GM12878 (cell line): Measurements from ENCODE around the gene SELENOT. TPM values are rescaled to one million over a fixed set of nuclear protein-coding genes. Genes with fewer than 3 reads are reported as not detected.

Experiments used
- ATAC-seq: fragments of 200-7000 bp; cut with Tn5 transposase; 3 replicates; pipeline ENCODE4 v1.9.1; 2020; ENCODE audit warnings: mild to moderate bottlenecking, moderate library complexity
- Bru-seq: library from RNA; stranded (reverse); fragments of 400-500 nt; gene quantifications from one replicate; lab custom pipeline; 2021; lab: Mats Ljungman, UMichigan
- BruChase-seq, 2 experiments: library from RNA; stranded (reverse); fragments of 400-500 nt; gene quantifications; one replicate each; lab custom pipeline; 2021; lab: Mats Ljungman, UMichigan
- BruUV-seq: library from RNA; stranded (reverse); fragments of 400-500 nt; replicated peaks from 2 replicates; lab custom pipeline; 2021; lab: Mats Ljungman, UMichigan
- CTCF ChIA-PET: fragments of 300-600 bp; sonication (Branson Sonifier 250); formaldehyde crosslinking; extraction: SDS; loops from one replicate; lab custom pipeline; 2021; ENCODE audit warnings: inconsistent platforms; lab: Yijun Ruan, JAX
- POLR2A ChIA-PET: fragments of 350-600 bp; formaldehyde crosslinking; extraction: SDS; loops from one replicate; lab custom pipeline; 2021; ENCODE audit warnings: inconsistent platforms; lab: Charles Lee
- RAD21 ChIA-PET: fragments of 300-600 bp; sonication (Branson Sonifier 250); formaldehyde crosslinking; loops from one replicate; lab custom pipeline; 2023; ENCODE audit warnings: antibody characterized with exemption; ENCODE audit not compliant: unreplicated experiment; lab: Charles Lee
- SMC1A ChIA-PET: fragments of 300-600 bp; sonication (Branson Sonifier 250); formaldehyde crosslinking; loops from one replicate; lab custom pipeline; 2023; ENCODE audit not compliant: unreplicated experiment, uncharacterized antibody; lab: Charles Lee
- DNase-seq: peaks from one replicate; pipeline ENCODE4 v3.0.0-alpha.2; 2011; ENCODE audit warnings: low read depth, low spot score
- FAIRE-seq: peaks from 3 replicates; lab custom pipeline; 2011; peaks lifted over from hg19 to GRCh38; lab: Jason Lieb, UNC
- H2AFZ ChIP-seq: 2 replicates; pipeline ENCODE4 v1.6.0; 2011; ENCODE audit warnings: low read depth, low read length, control low read depth; ENCODE audit not compliant: control insufficient read depth
- H3K27ac ChIP-seq: 2 replicates; pipeline ENCODE4 v1.5.1; 2011; ENCODE audit warnings: control low read depth; ENCODE audit not compliant: control insufficient read depth, insufficient read depth
- H3K27me3 ChIP-seq, 2 experiments: replicated peaks in 1 of 2; 2 replicates each; pipeline versions ENCODE4 v1.6.0 to v1.6.1; 2011; ENCODE audit warnings: low read length in 1 of 2; ENCODE audit not compliant: control insufficient read depth in 2 of 2, insufficient read depth in 2 of 2
- H3K36me3 ChIP-seq, 2 experiments: 2 replicates each; pipeline ENCODE4 v1.5.1; 2011; ENCODE audit warnings: low read length in 1 of 2; ENCODE audit not compliant: control insufficient read depth in 2 of 2, insufficient read depth in 2 of 2
- H3K4me1 ChIP-seq: 2 replicates; pipeline ENCODE4 v1.6.1; 2011; ENCODE audit warnings: mild to moderate bottlenecking, low read length, moderate library complexity, mixed read lengths; ENCODE audit not compliant: control insufficient read depth, insufficient read depth
- H3K4me2 ChIP-seq: 2 replicates; pipeline ENCODE4 v1.6.0; 2011; ENCODE audit warnings: control low read depth; ENCODE audit not compliant: control insufficient read depth, insufficient read depth
- H3K4me3 ChIP-seq: fragments of 200-600 bp; sonication (generic); 2 replicates; pipeline ENCODE4 v1.5.1; 2016
- H3K79me2 ChIP-seq: 2 replicates; pipeline ENCODE4 v1.6.0; 2011; ENCODE audit warnings: low read length; ENCODE audit not compliant: control insufficient read depth, insufficient read depth
- H3K9ac ChIP-seq: 2 replicates; pipeline ENCODE4 v1.8.0; 2011; ENCODE audit warnings: low read length, control low read depth, mixed read lengths; ENCODE audit not compliant: control insufficient read depth, insufficient read depth
- H3K9me3 ChIP-seq: replicated peaks from 3 replicates; pipeline ENCODE4 v1.5.1; 2011; ENCODE audit warnings: mild to moderate bottlenecking, low read length; ENCODE audit not compliant: control insufficient read depth, insufficient read depth
- H4K20me1 ChIP-seq: 2 replicates; pipeline ENCODE4 v1.6.0; 2011; ENCODE audit not compliant: control insufficient read depth, insufficient read depth
- CHD2 ChIP-seq: IDR thresholded peaks from 2 replicates; pipeline ENCODE4 v1.6.1; 2011; ENCODE audit warnings: low read depth, low read length, improper control_type of control experiment, borderline replicate concordance
- CTCF ChIP-seq, 3 experiments: IDR thresholded peaks in 2 of 3; conservative IDR thresholded peaks in 1 of 3; 2 replicates each; pipeline ENCODE4 v1.5.1; 2011; ENCODE audit warnings: low read depth in 3 of 3, low read length in 3 of 3, mild to moderate bottlenecking in 3 of 3, control low read depth in 2 of 3, moderate library complexity in 2 of 3, inconsistent platforms in 1 of 3, mixed read lengths in 1 of 3; ENCODE audit not compliant: control insufficient read depth in 2 of 3, insufficient read depth in 1 of 3; ENCODE audit errors: extremely low read depth in 1 of 3
- ESRRA ChIP-seq: IDR thresholded peaks from 2 replicates; pipeline ENCODE4 v1.6.1; 2012; ENCODE audit warnings: mild to moderate bottlenecking, low read length, improper control_type of control experiment
- PRDM15 ChIP-seq: fragments of 450-650 bp; formaldehyde crosslinking; IDR thresholded peaks from 2 replicates; pipeline ENCODE4 v1.4.0; 2020; ENCODE audit warnings: mild to moderate bottlenecking, moderate library complexity
- RAD21 ChIP-seq: IDR thresholded peaks from 2 replicates; pipeline ENCODE4 v1.6.1; 2011; ENCODE audit warnings: mild to moderate bottlenecking, low read depth, low read length, moderate library complexity; ENCODE audit not compliant: insufficient read depth
- ZNF274 ChIP-seq: IDR thresholded peaks from one replicate; pipeline ENCODE4 v1.8.0; 2011; ENCODE audit not compliant: insufficient read length, insufficient read depth
- WGBS: methylation state at CpG from one replicate; pipeline ENCODE4 v1.1.6; 2016; ENCODE audit warnings: low lambda C conversion rate; ENCODE audit not compliant: insufficient replicate concordance, insufficient coverage; ENCODE audit errors: missing lambda C conversion rate; 5-methylcytosine and 5-hydroxymethylcytosine counted together
- in situ Hi-C: fragments of 300-500 bp; cut with MboI; formaldehyde crosslinking; loops from 9 replicates; pipeline ENCODE4 v1.14.3; 2018; ENCODE audit warnings: mixed read lengths
- intact Hi-C: fragments of 100-400 bp; cut with micrococcal nuclease; formaldehyde crosslinking; loops from one replicate; pipeline ENCODE4 v1.14.2; 2022; ENCODE audit not compliant: unreplicated experiment
- long read RNA-seq, 2 experiments: library from polyadenylated mRNA; unstranded; transcript quantifications; one replicate each; pipeline ENCODE4 v2.0.0, GENCODE V29; 2019 to 2020
- polyA minus RNA-seq, 3 experiments: library from RNA; depleted of rRNA, polyadenylated mRNA; stranded (reverse); fragments of >200 nt; gene quantifications; 2 replicates each; pipeline ENCODE4 v1.2.3, GENCODE V29; 2011
- polyA plus RNA-seq, 11 experiments: library from polyadenylated mRNA; depleted of rRNA in 4 of 11; unstranded in 6 of 11; stranded (reverse) in 5 of 11; fragments of >200 nt; fragmentation: Nextera tagmentation in 4 of 11; fragmentation: Illumina TruSeq in 1 of 11; extraction: Ambion mirVana in 4 of 11; extraction: Trizol in 1 of 11; gene quantifications; 1 replicate in 1 of 11; 2 replicates in 10 of 11; pipeline versions ENCODE4 v1.2.1 to v1.2.3, GENCODE V29; 2011 to 2016; ENCODE audit warnings: inconsistent platforms in 2 of 11, missing spikeins in 2 of 11, low read depth in 1 of 11
- total RNA-seq, 4 experiments: library from RNA; depleted of rRNA in 3 of 4; stranded (reverse); fragments of >200 nt in 3 of 4; fragmentation: Illumina TruSeq in 1 of 4; extraction: Trizol in 1 of 4; gene quantifications; 2 replicates each; pipeline versions ENCODE4 v1.2.1 to v1.2.3, GENCODE V29; 2013 to 2021
- TF ChIP-seq, protein P1 (sequence below): fragments of 450-650 bp; IDR thresholded peaks from 2 replicates; pipeline ENCODE4 v1.6.1; 2016; ENCODE audit warnings: mild to moderate bottlenecking

Gene SELENOT
- 80.1 and 88.1 TPM in 2 replicates for total RNA-seq (2013; cell fraction: nucleolus; rRNA removed)
- 234 and 236 TPM in 2 replicates for total RNA-seq (2014; rRNA removed)
- 87.7 and 89.4 TPM in 2 replicates for total RNA-seq (2014; rRNA removed; fragmentation: Illumina TruSeq; extraction: Trizol)
- 111 and 113 TPM in 2 replicates for total RNA-seq (2021)
- polyA plus RNA-seq (2011; ENCODE audit: low read depth) = 62.6 TPM
- 722 and 768 TPM in 2 replicates for polyA plus RNA-seq (2011; rRNA removed)
- polyA plus RNA-seq (2011; cell fraction: cytosol; rRNA removed) = 492 and 659 TPM in 2 replicates
- 155 and 277 TPM in 2 replicates for polyA plus RNA-seq (2011; cell fraction: nucleus; rRNA removed)
- 82.2 and 102 TPM in 2 replicates for polyA plus RNA-seq (2012)
- polyA plus RNA-seq (2014; fragmentation: Illumina TruSeq; extraction: Trizol) = 221 and 236 TPM in 2 replicates
- 100 to 1,000 TPM; 323 to 593 TPM for polyA plus RNA-seq (2014; fragmentation: Nextera tagmentation; extraction: Ambion mirVana)
- 149 and 160 TPM in 2 replicates for polyA plus RNA-seq (2014; rRNA removed)
- polyA plus RNA-seq (2016; fragmentation: Nextera tagmentation; extraction: Ambion mirVana) = 100 to 1,000 TPM; 285 to 289 TPM
- polyA minus RNA-seq (2011; rRNA and poly(A)+ RNA removed) = 644 and 784 TPM in 2 replicates
- 90.9 and 99.9 TPM in 2 replicates for polyA minus RNA-seq (2011; cell fraction: cytosol; rRNA and poly(A)+ RNA removed)
- 73.4 and 77.1 TPM in 2 replicates for polyA minus RNA-seq (2011; cell fraction: nucleus; rRNA and poly(A)+ RNA removed)
- Bru-seq, nascent RNA = percentile 98 among the genes with signal in this experiment
- BruChase-seq, experiment 1, labeled RNA remaining after a 6-hour chase = percentile 95 among the genes with signal in this experiment
- percentile 96 among the genes with signal in this experiment for BruChase-seq, experiment 2, labeled RNA remaining after a 2-hour chase
- long read RNA-seq, experiment 1, transcript SELENOT-202 (6 exons, 3,469 nt) = major isoform, 160 of 172 reads
- long read RNA-seq, experiment 1, partial matches to known transcripts = 1 of 172 reads
- long read RNA-seq, experiment 1, other reads (novel, unspliced or antisense) = 7 of 172 reads
- long read RNA-seq, experiment 2, transcript SELENOT-202 (6 exons, 3,469 nt) = major isoform, 1,458 of 1,515 reads
- long read RNA-seq, experiment 2, transcript SELENOT-205 (6 exons, 1,078 nt) = minor isoform, 10 of 1,515 reads
- long read RNA-seq, experiment 2, transcript SELENOT-203 (7 exons, 944 nt) = minor isoform, 14 of 1,515 reads
- long read RNA-seq, experiment 2, partial matches to known transcripts = 4 of 1,515 reads
- long read RNA-seq, experiment 2, other reads (novel, unspliced or antisense) = 28 of 1,515 reads

GRCh38 chr3:150603153-150603979 is at the start of gene SELENOT:
Gene SELENOT, plus strand, starts transcription at chr3:150603321. Its CDS starts 42 bp downstream, at chr3:150603363.
- CTCF ChIA-PET = interaction anchor here (0.9 to 1.3 kb wide), 4 partner anchors 14 to 158 kb away, joined by 3 to 6 read pairs (median 4); partner anchors contain the start of genes EIF2A and SERP1
- Histone ChIP-seq H3K9me3 (no peaks in the 10 kb centered on the region), H4K20me1 (no peaks in the 10 kb centered on the region), H3K79me2 (peaks cover 95% of the 10 kb centered on the region), H3K4me3 (peak within 1 kb of the TSS; percentile 92), H3K27me3 (no peaks in the 10 kb centered on the region), H3K4me2 (peak within 1 kb of the TSS; percentile 81), H2AFZ (peak within 1 kb of the TSS; percentile 84), H3K4me1 (peaks cover 16% of the 10 kb centered on the region), H3K36me3 (peaks cover 0 to 8% of the 10 kb centered on the region in 2 experiments; a peak in 1 of 4 replicates), H3K9ac (peak within 1 kb of the TSS; percentile 92), H3K27ac (peak within 1 kb of the TSS; percentile 92)
- peak; percentile 68 for FAIRE-seq
- in situ Hi-C loops (no loop called here), intact Hi-C loops (loop anchor here (1.0 to 5.0 kb wide), 5 partner anchors 57 to 219 kb away; partner anchors contain the start of genes EIF2A, ERICH6, SERP1 and SIAH2)
- peak; percentile 70 for ATAC-seq
- POLR2A ChIA-PET = interaction anchor here (0.6 to 3.3 kb wide), 12 partner anchors 11 to 195 kb away, joined by 3 to 40 read pairs (median 4); partner anchors contain the start of genes EIF2A, ERICH6, SERP1 and SIAH2
- no TSS peak for BruUV-seq
- RAD21 ChIA-PET = interaction anchor here (0.7 to 1.9 kb wide), 9 partner anchors 9 to 192 kb away, joined by 3 to 10 read pairs (median 6); partner anchors contain the start of genes EIF2A, SERP1 and SIAH2
- SMC1A ChIA-PET = interaction anchor here (1.0 to 1.8 kb wide), 9 partner anchors 9 to 194 kb away, joined by 3 to 10 read pairs (median 8); no protein-coding TSS in a partner anchor
- under 1% methylated on average over 69 of the region's 69 CpGs for WGBS
- peak; percentile 94 for DNase-seq
- TF ChIP-seq ZNF274 (no peak), ESRRA (0 out of 2 replicates have a peak, but pooled peaks have one; percentile 60), CTCF (IDR thresholded peaks at IDR 0.05 in 2 of 3, conservative IDR thresholded peaks at IDR 0.05 in 1 of 3; ENCODE audit: control insufficient read depth in 2 of 3, extremely low read depth in 1 of 3, insufficient read depth in 1 of 3, low read depth in 3 of 3, low read length in 3 of 3) (peak; percentile 2 to 22 (median 10); a peak in 1 of 6 replicates), RAD21 (0 out of 2 replicates have a peak, but pooled peaks have one; percentile 1), CHD2 (peak; percentile 84), PRDM15 (CRISPR knock-in tag) (no peak)
- TF ChIP-seq, protein P1, sequence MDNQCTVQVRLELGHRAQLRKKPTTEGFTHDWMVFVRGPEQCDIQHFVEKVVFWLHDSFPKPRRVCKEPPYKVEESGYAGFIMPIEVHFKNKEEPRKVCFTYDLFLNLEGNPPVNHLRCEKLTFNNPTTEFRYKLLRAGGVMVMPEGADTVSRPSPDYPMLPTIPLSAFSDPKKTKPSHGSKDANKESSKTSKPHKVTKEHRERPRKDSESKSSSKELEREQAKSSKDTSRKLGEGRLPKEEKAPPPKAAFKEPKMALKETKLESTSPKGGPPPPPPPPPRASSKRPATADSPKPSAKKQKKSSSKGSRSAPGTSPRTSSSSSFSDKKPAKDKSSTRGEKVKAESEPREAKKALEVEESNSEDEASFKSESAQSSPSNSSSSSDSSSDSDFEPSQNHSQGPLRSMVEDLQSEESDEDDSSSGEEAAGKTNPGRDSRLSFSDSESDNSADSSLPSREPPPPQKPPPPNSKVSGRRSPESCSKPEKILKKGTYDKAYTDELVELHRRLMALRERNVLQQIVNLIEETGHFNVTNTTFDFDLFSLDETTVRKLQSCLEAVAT = peak; percentile 84
